Measurements from ENCODE around the gene DPEP3.

DPEP3 gene

DNA sequence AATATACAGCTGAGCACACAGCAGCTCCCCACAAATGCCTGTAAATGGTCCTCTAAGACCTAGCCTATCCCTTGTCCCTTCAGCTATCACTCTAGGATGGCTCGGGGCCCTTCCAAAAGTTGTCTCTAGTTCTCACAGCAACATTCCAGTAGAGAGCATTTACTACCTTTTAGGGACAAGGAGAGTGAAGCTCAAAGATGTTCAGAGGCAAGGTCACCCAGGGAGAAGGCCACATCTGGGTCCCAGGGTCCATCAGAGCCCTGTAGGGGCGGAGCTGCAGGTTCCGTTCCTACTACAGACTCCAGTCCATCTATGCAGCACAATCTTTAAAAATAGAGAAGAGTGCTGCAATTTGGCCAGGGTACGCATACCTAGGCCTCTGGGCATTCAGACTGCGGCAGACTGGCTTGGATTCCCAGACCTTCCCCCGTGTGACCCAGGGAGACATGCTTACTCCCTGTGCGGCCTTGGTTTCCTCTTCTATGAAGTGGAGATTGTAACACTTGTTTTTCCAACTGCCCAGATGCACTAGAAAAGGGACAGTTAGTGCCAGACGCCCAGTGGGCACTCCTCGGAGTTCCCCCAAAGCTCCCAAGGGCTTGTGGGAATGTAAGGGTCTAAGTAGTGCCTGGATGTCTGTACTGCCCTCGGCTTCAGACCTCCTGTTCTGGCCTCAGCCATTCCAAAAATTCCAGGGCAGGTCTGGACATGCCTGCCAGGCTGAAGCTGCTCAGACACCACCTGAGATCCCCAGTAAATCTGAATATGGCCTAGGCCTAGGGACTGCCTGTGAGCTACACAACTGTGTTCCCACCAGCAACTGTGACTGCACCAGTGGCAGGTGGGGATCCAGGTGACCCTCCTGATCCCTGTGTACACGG, 14.4 kb downstream of the DPEP3 start:
- DNase-seq (ENCODE audit: low read depth): peak; percentile 48
- H3K4me3 ChIP-seq (ENCODE audit: low read depth, low read length): peak overlapping the region; percentile 84
- TF ChIP-seq, protein P1, sequence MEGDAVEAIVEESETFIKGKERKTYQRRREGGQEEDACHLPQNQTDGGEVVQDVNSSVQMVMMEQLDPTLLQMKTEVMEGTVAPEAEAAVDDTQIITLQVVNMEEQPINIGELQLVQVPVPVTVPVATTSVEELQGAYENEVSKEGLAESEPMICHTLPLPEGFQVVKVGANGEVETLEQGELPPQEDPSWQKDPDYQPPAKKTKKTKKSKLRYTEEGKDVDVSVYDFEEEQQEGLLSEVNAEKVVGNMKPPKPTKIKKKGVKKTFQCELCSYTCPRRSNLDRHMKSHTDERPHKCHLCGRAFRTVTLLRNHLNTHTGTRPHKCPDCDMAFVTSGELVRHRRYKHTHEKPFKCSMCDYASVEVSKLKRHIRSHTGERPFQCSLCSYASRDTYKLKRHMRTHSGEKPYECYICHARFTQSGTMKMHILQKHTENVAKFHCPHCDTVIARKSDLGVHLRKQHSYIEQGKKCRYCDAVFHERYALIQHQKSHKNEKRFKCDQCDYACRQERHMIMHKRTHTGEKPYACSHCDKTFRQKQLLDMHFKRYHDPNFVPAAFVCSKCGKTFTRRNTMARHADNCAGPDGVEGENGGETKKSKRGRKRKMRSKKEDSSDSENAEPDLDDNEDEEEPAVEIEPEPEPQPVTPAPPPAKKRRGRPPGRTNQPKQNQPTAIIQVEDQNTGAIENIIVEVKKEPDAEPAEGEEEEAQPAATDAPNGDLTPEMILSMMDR (conservative IDR thresholded peaks at IDR 0.05; ENCODE audit: low read depth, low read length): no peak

DNA sequence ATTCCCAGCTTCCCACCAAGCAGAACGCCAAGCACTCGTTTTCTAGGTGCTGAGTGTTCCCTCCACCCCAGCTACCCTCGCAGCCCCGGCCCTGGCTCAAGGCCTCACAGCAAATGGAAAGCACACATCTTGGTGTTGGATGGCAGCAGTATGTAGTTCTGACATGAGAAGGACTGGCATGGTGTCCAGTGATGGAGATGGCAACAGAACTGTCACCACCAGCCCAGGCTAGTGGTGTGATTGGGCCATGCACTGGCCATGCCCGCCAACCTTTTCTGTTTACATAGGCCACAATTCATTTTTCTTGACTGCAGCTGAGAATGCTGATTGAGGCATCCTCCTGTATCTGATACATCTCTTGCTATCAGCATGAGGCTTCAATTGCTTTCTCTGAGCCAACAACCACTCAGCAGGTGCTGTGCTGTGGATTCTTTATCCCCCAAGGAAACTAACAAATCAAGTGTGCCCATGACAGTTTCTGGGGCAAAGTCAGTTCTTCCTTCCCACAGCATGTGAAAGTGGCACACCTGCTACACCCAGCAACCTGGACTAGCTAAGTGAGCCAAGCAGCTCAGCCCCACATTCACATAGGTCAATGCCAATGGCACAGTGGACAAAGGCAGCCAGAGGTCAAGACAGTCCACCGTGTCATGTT, 15.7 kb downstream of the DPEP3 start:
- H3K4me3 ChIP-seq (ENCODE audit: low read depth, low read length): no peak overlapping the region

DNA sequence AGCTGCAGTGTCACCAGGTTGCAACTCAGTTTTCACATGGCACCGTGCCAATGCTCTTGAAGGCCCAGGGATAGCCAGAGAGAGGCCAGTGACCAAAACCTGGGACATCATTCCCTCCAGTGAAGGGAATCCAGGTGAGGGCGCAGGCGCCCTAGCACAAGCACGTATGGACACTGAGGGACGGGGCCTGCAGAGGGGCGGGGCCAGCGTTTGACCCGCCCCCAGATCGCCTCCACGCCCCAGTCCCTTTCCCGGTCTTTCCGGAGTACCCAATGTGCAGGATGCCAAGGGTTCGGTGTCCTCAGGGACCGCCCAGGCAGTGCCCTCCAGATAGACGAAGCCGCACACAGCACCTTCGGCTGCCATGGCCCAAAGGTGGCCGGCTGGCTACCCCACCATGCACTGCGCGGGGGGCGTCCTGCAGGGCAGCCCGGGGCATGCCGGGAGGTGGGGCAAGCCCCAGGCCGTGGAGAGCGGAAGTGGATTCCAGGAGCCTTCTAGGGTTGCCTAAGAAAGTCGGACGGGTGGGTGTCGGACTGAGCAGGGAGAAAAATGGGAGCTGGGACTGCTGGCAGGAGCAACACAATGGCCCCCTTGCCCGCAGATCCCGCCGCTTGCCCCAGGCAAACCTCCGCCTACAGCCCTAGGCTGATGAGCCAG, 16.5 kb downstream of the DPEP3 start:
- TF ChIP-seq, protein P1 (conservative IDR thresholded peaks at IDR 0.05; ENCODE audit: low read depth, low read length): no peak
- DNase-seq (ENCODE audit: low read depth): peak; percentile 26
- H3K4me3 ChIP-seq (ENCODE audit: low read depth, low read length): peak overlapping the region; percentile 34

More for the DNA sequence above, 15.7 kb downstream of the DPEP3 start:
- DNase-seq (ENCODE audit: low read depth): no peak
- TF ChIP-seq, protein P1 (conservative IDR thresholded peaks at IDR 0.05; ENCODE audit: low read depth, low read length): no peak

DNA sequence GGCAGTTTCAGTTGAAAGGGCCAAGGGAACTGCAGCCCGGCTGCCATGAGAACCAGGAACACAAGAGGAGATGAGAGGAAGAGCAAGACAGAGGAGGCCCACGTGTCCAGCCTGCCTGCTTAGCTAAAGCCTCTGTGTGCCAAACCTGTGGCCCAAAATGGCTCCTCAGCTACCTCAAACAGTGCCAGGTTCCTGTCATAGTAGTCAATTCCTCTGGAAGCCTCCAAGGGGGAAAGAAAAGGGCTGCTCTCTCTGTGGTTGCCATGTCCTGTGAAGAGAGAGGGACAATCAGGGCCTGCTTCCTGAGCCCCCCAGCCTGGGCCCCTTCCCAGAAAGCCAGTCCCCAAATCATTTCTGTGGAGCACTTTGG, 17.0 kb downstream of the DPEP3 start:
- no peak for DNase-seq (ENCODE audit: low read depth)
- TF ChIP-seq, protein P1 (conservative IDR thresholded peaks at IDR 0.05; ENCODE audit: low read depth, low read length): no peak
- H3K4me3 ChIP-seq (ENCODE audit: low read depth, low read length): no peak overlapping the region

DNA sequence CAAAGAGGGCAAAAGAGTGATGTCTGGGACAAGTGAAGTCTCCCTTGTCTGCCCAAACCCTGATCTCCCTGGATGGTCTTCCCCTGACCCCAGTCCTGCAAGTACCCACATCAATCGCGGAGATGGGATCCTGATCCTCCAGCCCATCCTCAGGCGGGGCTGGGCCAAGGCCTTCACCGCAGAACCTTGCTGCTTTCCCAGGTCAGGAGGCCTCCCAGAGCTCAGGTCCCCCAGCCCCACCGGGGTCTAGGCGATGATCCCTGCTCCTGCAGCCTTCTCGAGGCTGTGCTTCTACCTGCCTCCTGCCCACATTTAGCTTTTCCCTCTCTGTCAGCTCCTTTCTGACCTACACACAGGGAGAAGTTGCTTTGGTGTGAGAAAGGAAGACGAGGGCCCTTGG, 18.2 kb downstream of the DPEP3 start:
- TF ChIP-seq, protein P1 (conservative IDR thresholded peaks at IDR 0.05; ENCODE audit: low read depth, low read length): no peak
- DNase-seq (ENCODE audit: low read depth): no peak
- H3K4me3 ChIP-seq (ENCODE audit: low read depth, low read length): no peak overlapping the region

DNA sequence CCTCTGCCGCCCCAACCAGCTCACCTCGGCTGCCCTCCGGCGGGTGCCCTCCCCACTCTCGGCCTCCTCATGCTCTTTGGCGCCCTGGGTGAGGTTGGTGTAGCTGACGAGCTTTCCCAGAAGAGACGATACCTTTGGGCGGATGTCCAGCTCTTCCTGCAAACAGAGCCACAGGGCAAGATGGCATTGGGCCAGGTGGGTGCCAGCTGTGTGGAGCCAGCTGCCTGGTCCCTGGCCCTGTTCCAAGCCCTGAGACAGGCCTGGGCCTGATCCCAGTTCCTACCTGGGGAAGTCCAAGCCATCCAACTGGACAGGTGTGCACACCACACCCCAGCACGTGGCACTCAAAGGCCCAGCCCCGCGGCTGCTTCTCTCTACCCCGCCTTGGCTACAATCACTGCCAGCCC, 18.7 kb downstream of the DPEP3 start:
- TF ChIP-seq, protein P1 (conservative IDR thresholded peaks at IDR 0.05; ENCODE audit: low read depth, low read length): no peak
- no peak for DNase-seq (ENCODE audit: low read depth)
- no peak overlapping the region for H3K4me3 ChIP-seq (ENCODE audit: low read depth, low read length)
